ENCODE results near the gene MAD1L1.

- TF ChIP-seq CTCF (IDR thresholded peaks at IDR 0.05 in 2 of 3, conservative IDR thresholded peaks at IDR 0.05 in 1 of 3; ENCODE audit: borderline replicate concordance in 1 of 3, insufficient read depth in 1 of 3, low read depth in 2 of 3, low read length in 2 of 3) (no peak), JUND (IDR thresholded peaks at IDR 0.05) (no peak), CEBPB (IDR thresholded peaks at IDR 0.05; ENCODE audit: low read depth) (no peak), REST (IDR thresholded peaks at IDR 0.05; ENCODE audit: low read depth) (no peak), ZNF274 (IDR thresholded peaks at IDR 0.05; ENCODE audit: low read depth, low read length) (no peak)
Observed at GRCh38 chr7:2022737-2023250, 210.0 kb downstream of the MAD1L1 start.
